ENCODE data around the gene SUPV3L1. TPM values are rescaled to one million over a fixed set of nuclear protein-coding genes. Genes with fewer than 3 reads are reported as not detected.

Gene SUPV3L1
- total and polyA plus RNA-seq, 9 of the 15 experiments (the other 6 are each of a cell fraction or from before 2014, with no cell fraction given), result 45.2 to 156 (median 92.6) TPM

- peak; percentile 77 to 79 for TF ChIP-seq E2F6 (IDR thresholded peaks at IDR 0.05; ENCODE audit: borderline replicate concordance in 1 of 2, extremely low read depth in 1 of 2, insufficient read depth in 1 of 2, insufficient read length in 1 of 2, low read depth in 1 of 2, low read length in 1 of 2, poor library complexity in 1 of 2, severe bottlenecking in 1 of 2)
- TF ChIP-seq CBFB (CRISPR knock-in tag; IDR thresholded peaks at IDR 0.05), result peak; percentile 81
- TF ChIP-seq RBM39 (optimal IDR thresholded peaks at IDR 0.05; ENCODE audit: low read depth, low read length), result peak; percentile 50
- no peak for TF ChIP-seq ZNF277 (CRISPR knock-in tag; IDR thresholded peaks at IDR 0.05; ENCODE audit: borderline replicate concordance)
- TF ChIP-seq ATF4 (CRISPR knock-in tag; IDR thresholded peaks at IDR 0.05), result 0 out of 2 replicates have a peak, but pooled peaks have one; percentile 9
- peak; percentile 83 for TF ChIP-seq ZNF197 (CRISPR knock-in tag; IDR thresholded peaks at IDR 0.05; ENCODE audit: low read depth)
- peak; percentile 75 for TF ChIP-seq SMAD4 (CRISPR knock-in tag; conservative IDR thresholded peaks at IDR 0.05)
- TF ChIP-seq TFAP4 (CRISPR knock-in tag; IDR thresholded peaks at IDR 0.05; ENCODE audit: borderline replicate concordance), result peak; percentile 65; the same call in 1 of the 2 replicates
- peak in 1 of 2 experiments; percentile 41; a peak in 1 of 4 replicates for TF ChIP-seq ARNT (IDR thresholded peaks at IDR 0.05)
- 0 out of 2 replicates have a peak, but pooled peaks have one; percentile 53 for TF ChIP-seq ZNF696 (CRISPR knock-in tag; conservative IDR thresholded peaks at IDR 0.05)
- peak; percentile 11 for TF ChIP-seq NEUROD1 (IDR thresholded peaks at IDR 0.05; ENCODE audit: borderline replicate concordance, low read depth, low read length, partially characterized antibody)
- TF ChIP-seq JUNB (CRISPR knock-in tag; conservative IDR thresholded peaks at IDR 0.05), result peak; percentile 53; the same call in 1 of the 2 replicates
- TF ChIP-seq ARID4B (CRISPR knock-in tag; IDR thresholded peaks at IDR 0.05), result no peak
- peak; percentile 61 for TF ChIP-seq MAFG (tag; conservative IDR thresholded peaks at IDR 0.05)
- TF ChIP-seq SRSF7 (optimal IDR thresholded peaks at IDR 0.05; ENCODE audit: low read depth, low read length), result no peak
Measured at GRCh38 chr10:69222157-69223027, 42.4 kb downstream of the SUPV3L1 start (continued).

Data from K562 (cell line).